NB4 (cell line): ENCODE results near the gene TMEM235.

ENCODE experiments used
- DNase-seq: peaks from one replicate; pipeline ENCODE4 v3.0.0; 2010; ENCODE audit warnings: low read depth
- H3K4me3 ChIP-seq: one replicate; pipeline ENCODE4 v1.5.1; 2011; ENCODE audit warnings: mild to moderate bottlenecking, low read depth, low read length, moderate library complexity
- MYC ChIP-seq: IDR thresholded peaks from 2 replicates; pipeline ENCODE4 v1.6.1; 2011; ENCODE audit warnings: low read depth, low read length
- POLR2A ChIP-seq: IDR thresholded peaks from 2 replicates; pipeline ENCODE4 v1.6.1; 2011; ENCODE audit warnings: mild to moderate bottlenecking; ENCODE audit not compliant: insufficient read length; ENCODE audit errors: extremely low read depth
- TF ChIP-seq, protein P1 (sequence below): IDR thresholded peaks from one replicate; pipeline ENCODE4 v1.5.1; 2012; ENCODE audit warnings: low read depth, low read length
- TF ChIP-seq, protein P2 (sequence below): IDR thresholded peaks from 2 replicates; pipeline ENCODE4 v1.6.1; 2011; ENCODE audit warnings: low read depth, low read length

TMEM235 gene

DNA sequence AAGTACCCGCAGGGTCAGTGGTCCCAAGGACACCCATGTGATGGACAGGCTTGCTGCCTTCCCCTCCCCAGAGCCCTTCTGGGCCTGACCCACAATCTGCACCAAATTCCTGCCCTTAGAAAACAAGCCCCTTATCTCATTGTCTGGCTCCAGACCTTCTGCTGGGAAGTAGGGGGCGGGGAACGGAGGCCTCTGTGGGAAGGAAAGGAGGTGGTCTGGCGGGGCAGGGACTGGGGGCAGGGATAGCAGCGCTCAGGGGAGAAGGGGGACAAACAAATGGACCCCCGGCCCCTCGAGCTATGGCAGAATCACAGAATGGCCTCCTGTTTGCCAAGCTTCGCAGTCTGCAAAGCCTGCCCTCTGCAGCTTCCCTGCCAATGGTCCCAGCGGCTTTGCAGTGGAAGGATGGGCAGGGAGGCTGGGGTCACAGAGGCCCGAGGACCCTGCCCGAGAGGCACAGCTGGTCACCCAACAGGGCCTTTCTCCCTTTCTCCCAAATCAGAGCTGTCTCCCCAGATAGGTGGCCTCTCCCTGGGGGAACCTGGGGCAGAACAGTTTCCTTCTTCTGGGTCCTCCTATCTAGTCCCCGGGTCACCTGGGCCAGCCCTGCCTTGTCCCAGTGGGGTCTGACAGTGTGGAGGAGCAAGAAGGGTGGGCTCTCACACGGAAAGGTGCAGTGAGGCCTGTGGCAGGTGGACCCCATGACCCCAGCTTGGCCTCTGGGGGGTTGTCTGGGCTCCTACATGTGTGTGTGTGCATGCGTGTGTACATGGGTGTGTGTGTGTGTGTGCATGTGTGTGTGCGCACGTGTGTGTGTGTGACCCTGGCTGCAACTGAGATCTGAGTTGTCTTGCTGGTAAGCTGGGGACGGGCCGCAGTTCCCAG lies 25.5 kb downstream of the TMEM235 start:
- no peak for DNase-seq
- H3K4me3 ChIP-seq, result no peak overlapping the region
- TF ChIP-seq, protein P1, sequence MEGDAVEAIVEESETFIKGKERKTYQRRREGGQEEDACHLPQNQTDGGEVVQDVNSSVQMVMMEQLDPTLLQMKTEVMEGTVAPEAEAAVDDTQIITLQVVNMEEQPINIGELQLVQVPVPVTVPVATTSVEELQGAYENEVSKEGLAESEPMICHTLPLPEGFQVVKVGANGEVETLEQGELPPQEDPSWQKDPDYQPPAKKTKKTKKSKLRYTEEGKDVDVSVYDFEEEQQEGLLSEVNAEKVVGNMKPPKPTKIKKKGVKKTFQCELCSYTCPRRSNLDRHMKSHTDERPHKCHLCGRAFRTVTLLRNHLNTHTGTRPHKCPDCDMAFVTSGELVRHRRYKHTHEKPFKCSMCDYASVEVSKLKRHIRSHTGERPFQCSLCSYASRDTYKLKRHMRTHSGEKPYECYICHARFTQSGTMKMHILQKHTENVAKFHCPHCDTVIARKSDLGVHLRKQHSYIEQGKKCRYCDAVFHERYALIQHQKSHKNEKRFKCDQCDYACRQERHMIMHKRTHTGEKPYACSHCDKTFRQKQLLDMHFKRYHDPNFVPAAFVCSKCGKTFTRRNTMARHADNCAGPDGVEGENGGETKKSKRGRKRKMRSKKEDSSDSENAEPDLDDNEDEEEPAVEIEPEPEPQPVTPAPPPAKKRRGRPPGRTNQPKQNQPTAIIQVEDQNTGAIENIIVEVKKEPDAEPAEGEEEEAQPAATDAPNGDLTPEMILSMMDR, result no peak

DNA sequence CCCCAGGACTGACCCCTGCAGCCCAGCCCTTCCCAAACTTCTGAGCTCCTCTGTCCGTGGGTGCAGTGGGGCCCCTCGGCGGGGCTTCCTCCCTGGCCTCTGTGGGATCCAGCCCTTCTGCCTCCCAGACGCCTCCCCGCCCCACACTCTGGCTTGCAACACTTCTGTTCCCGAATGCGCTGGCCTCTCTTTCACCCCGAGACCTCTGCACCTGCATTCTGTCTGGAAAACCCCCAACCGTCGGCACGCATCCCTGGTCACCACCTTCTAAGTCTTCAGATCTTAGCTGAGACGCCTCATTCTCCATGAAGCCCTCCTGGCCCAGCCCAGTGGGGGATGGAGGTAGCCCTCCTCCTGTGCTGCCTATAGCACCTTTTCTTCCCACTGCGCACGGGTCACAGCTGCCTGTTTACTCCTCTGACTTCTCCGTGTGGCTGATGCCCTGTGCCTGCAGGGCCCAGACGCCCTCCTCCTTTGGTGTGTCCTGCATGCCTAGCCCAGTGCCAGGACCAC lies 26.4 kb downstream of the TMEM235 start:
- TF ChIP-seq POLR2A, result no peak
- no peak for TF ChIP-seq MYC
- TF ChIP-seq, protein P2, sequence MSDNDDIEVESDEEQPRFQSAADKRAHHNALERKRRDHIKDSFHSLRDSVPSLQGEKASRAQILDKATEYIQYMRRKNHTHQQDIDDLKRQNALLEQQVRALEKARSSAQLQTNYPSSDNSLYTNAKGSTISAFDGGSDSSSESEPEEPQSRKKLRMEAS, result no peak
- TF ChIP-seq, protein P1, result no peak
- no peak overlapping the region for H3K4me3 ChIP-seq
- peak; percentile 67 for DNase-seq

DNA sequence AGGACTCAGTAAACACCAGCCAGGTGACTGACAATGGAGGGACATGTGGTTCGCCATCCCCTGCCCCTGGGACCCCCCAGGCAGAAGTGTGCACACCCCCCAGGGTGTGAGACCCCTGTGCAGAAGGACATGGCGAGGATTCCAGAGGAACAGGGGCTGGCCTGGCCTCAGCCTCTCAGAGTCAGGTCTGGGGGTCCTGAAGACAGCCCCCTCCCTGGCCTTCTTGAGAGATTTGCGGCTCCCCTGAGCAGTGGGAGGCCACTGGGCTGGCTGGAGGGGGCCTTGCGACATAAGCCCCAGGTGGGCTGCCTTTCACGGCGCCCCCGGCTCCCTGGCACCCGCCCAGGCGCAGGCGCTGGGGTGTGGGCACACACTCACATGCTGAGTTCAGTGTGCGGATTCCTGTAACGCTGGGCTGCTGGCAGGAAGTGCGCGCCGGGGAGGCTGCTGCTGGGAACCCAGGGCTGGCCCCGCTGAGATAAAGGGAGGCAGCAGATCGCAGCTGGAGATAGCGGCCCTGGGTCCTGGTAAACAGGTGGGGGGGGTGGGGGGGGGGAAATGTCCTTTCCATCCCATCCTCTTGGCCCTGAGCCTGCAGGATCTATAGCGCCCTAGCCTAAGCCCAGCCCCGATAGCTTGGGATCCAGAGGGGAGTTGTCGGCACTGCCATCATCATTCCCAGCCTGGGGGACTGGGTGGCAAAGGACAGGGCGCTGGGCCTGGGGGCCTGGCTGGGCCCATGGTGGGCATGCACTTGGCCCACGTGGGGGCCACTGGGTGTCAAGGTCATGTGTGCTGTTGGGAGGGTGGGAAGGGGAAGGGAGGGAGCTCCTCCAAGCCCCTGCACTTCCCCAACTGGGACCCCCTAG lies 27.1 kb downstream of the TMEM235 start:
- H3K4me3 ChIP-seq, result no peak overlapping the region
- DNase-seq, result peak; percentile 79
- TF ChIP-seq POLR2A (no peak), MYC (no peak)
- TF ChIP-seq, protein P2, result no peak
- TF ChIP-seq, protein P1, result no peak

DNA sequence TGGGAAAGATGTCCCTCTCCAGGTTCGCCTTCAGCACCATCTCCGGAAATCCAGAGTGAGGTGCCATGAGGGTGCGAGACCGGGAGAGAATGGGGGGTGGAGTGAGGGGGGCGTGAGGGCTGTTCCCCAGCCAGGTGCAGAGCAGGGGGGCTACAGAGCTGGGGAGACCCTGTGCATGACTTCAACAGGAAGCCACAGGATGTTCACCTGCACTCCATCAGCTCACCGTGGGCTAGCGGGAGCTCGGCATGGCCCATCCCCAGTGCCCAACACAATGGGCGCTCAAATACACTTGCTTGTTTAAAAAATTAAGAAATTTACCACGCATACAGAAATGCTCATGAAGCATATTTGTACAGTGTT lies 27.7 kb downstream of the TMEM235 start:
- H3K4me3 ChIP-seq, result no peak overlapping the region
- no peak for DNase-seq
- TF ChIP-seq, protein P2, result no peak
- TF ChIP-seq MYC (no peak), POLR2A (no peak)
- TF ChIP-seq, protein P1, result no peak

DNA sequence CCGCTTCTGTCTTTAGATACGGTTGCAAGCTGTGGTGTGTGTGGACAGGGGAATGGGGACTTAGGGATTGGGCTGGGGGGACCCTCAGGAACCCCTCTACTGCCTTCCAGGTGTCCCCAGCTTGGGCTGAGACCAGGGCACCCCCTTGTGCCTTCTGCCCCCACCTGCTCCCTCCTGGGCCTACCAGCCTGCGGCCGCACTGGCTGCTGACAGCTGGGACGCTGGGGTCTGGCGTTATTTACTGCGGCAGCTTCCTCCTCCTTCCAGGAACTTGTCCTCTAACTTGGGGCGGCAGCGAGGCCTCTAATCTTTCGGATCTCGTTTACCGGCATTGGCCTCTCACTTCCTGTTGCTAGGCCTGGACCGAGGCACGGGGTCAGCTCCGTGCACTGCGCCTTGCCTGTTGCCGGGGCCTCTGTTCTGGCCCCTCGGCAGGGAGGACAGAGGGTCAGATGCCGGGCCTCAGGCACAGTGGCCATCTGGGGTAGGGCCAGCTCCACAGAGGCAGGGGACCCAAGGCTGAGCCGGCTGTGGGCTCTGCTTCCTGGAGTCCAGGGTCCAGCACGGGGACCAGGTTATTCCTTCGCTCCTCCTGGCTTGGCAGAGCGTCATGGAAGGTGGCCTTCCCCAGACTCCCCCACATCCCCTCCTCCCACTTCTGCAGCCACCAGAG lies 31.8 kb downstream of the TMEM235 start:
- no peak overlapping the region for H3K4me3 ChIP-seq
- TF ChIP-seq, protein P1, result no peak
- no peak for TF ChIP-seq POLR2A
- TF ChIP-seq MYC, result no peak
- TF ChIP-seq, protein P2, result no peak
- DNase-seq, result no peak
